ENCODE measurements around the gene TMSB15C.

The TMSB15C gene

GRCh38 chrX:104041003-104041402 is 35.0 kb downstream of the TMSB15C start:
- DNase-seq: no peak

DNA sequence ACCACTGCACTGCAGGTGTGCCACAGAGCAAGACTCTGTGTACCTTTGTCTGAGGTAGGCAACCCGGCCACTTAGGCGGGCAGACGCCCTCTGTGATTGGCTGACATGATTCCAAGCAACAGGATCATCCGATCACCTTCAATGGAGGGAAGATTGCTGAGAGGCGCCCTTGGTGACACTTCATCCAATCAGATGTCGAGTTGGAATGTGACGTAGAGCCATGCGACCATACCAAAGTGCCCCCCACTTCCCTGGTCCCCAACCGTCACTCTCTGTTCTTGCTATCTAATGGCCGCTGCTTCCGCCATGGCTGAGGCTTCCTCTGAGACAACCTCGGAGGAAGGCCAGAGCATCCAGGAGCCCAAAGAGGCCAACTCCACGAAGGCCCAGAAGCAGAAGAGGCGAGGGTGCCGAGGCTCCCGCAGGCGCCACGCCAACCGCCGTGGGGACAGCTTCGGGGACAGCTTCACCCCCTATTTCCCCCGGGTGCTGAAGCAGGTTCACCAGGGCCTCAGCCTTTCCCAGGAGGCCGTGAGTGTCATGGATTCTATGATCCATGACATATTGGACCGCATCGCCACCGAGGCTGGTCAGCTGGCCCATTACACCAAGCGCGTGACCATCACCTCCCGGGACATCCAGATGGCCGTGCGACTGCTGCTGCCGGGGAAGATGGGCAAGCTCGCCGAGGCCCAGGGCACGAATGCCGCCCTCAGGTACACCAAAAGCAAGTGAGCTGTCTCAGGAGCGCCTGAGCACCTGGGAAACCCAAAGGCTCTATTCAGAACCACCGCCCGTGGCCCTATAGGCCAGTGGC is 36.1 kb downstream of the TMSB15C start, which contains the start of gene H2BW2:
H2BW2 (plus strand) TSS at position 268 of the 817 bp plus-strand sequence; CDS start at position 307, 39 bp downstream.
- DNase-seq: no peak

Measured in NK-92 treated with Interleukin-12 subunit alpha and Interleukin-12 subunit beta, amount 100 ng/mL, for 24 hours (cell line).